Activated CD4-positive, CD25-positive, alpha-beta regulatory T cell treated with anti-CD3 and anti-CD28 coated beads, Interleukin-2, amount 50 U/mL, for 24 hours (primary cell): ENCODE data around the gene CISD1.

ENCODE experiments used
- ATAC-seq, 2 donors: fragments of 150-1000 bp; cut with Tn5 transposase; one replicate each; pipeline ENCODE4 v1.10.0; 2021; ENCODE audit warnings: mild to moderate bottlenecking in 1 of 2, moderate library complexity in 1 of 2

CISD1 gene

DNA sequence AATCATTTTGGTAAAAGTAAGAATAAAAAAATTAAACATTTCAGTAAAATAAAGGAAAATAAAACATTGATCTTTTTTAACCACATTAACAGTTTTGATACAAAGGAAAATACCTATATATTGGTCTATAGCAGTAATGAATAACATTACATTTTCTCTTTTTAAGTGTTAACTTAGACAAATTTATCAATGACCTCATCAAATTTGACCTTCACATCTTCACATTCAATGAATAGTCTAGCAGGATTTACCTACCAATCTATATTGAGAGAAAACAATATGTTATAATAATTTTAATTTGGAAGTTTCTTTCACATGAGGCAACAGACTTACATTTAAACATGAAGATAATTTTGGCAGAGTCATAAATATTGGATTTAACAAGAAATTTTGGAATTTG is 47.9 kb downstream of the CISD1 start:
- no peak for ATAC-seq

DNA sequence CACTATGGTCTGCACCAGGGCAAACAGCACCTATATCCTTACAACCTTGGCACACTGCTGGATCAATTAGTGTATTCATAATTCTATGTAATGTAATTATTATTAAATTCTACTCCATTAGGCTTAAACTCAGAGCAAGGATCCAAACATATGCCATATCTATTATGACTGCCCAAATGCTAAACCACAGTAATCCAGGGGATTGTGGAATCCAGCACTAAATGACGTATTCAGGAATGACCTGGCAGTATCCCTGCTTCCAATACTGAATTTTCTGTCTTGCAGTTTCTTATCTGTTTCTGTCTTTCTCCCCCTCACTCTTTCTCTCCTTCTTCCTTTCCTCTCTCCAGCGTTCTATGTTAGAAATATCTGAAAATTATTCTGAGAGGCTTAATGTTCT is 49.4 kb downstream of the CISD1 start:
- no peak for ATAC-seq

DNA sequence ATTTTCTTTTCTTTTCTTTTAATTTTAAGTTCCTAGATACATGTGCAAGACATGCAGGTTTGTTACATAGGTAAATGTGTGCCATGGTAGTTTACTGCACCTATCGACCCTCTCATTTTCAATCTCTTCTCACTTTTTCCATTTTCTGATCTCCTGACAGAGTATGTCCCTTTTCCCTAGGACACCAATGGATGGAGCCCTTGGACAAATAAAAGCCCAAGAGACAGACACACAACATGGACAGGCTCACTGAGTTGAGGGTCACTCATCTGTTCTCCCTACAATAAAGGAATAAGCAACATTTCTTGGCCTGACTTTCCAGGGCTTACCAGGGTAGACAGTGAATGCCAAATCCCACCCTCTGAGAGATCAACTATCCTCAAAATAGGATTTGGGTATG is 50.6 kb downstream of the CISD1 start:
- no peak for ATAC-seq

DNA sequence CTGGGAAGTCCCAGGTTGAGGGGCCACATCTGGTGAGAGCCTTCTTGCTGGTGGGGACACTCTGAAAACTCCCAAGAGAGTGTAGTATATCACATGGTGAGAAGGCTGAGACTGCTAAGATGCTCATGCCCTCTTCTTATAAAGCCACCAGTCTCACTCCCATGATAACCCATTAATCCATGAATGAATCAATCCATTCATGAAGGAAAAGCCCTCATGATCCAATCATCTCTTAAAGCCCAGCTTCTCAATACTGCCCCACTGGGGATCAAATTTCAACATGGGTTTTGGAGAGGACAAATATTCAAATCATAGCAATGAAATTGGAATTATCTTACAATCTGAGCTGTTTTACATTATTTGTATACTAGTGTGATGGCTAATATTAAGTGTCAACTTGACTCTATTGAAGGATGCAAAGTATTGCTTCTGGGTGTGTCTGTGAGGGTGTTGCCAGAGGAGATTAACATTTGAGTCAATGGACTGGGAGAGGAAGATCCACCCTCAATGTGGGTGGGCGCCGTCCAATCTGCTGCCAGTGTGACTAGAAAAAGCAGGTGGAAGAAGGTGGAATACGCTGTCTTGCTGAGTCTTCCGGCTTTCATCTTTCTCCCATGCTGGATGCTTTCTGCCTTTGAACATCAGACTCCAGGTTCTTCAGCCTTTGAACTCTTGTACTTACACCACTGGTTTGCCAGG is 51.5 kb downstream of the CISD1 start:
- ATAC-seq, result no peak

DNA sequence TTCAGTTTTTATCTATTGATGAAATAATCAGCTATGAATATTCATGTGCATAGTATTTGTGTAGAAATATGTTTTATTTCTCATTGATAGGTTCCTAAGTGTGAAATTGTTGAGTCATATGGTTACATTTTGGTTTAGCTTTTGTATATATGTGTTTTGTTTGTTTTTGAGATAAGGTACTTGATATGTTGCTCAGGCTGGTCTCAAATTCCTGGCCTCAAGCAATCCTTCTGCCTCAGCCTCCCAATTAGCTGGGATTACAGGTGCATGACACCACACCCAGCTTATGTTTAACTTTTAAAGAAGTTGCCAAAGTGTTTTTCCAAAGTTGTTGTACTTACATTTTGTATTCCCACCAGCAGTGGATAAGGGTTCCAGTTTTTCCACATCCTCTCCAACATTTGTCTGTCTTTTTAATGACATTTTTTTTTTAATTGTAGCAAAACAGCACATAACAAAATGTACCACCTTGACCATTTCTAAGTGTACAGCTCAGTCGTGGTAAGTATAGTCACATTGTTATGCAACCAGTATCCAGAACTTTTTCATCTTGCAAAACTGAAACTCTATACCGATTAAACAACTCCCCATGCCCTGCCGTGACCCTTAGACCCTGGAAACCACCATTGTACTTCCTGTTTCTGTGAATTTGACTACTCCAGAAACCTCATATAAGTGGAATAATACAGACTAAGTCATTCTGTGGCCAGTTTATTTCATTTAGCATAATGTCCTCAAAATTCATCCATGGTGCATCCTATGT is 53.3 kb downstream of the CISD1 start:
- ATAC-seq, result peak; percentile 20 to 38

DNA sequence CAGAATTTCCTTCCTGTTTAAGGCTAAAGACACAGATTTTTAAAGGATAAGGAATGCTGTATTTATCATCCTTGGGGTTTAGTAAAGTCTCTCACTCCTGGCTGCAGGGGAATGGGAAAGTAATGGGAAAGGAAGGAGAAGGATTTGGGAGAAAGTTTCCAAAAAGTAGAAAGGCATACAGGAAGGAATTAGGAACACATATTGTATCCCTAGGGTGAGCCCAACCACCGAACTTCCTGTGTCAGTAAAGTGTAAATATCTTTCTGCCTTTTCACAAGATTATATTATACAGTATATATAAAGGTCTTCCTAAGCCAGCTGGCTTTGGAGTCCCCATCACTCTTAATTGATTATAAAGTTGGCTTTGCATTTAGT is 53.9 kb downstream of the CISD1 start:
- no peak for ATAC-seq

DNA sequence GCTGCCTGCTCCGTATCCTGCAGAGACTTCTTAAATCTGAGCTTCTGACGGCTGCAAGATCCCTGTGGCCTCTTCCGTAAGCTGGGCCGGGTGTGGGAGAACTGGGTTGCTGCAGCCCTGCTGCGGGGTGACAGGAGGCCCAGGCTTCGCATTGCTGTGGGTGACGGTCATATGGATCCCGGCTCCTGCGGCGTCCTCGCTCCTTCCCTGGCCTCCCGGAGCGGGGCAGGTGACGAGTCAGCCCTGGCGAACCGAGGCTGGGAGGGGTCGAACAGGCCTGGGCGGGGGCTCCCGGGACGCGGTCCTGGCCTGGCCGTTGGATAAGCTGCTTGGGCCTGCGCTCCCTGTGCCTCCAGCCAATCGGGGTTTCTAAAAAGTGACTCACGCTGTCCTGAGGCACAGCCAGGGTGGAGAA is 58.0 kb downstream of the CISD1 start:
- no peak for ATAC-seq

DNA sequence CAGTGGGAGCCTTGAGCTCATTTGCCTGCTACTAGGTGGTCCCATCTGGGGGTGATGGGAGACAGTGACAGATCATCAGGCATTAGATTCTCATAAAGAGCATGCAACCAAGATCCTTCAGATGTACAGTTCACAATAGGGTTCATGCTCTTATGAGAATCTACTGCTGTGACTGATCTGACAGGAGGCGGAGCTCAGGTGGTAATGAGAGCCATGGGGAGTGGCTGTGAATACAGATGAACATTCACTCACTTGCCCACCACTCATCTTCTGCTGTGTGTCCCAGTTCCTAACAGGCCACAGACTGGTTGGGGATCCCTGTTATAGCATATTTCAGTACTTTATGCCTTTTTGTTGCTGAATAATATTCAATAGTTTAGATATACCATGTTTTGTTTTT is 59.3 kb downstream of the CISD1 start:
- ATAC-seq, result no peak

DNA sequence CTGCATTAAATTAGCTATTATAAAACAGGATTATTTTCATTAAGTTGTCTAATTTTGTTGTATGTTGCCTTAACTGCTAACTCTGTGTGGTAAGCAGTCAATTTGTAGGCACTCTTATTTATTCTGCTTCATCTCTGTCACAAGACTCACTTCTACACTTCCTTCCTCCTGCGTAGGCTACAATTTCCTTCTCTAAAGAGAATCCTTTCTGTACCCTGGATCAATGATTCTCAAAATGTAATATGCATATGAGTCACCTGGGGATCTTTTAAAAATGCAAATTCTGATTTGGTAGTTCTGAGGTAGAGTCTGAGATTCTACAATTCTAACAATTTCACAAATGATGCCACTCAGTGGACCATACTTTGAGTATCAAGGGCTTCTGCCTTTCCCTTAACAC is 61.5 kb downstream of the CISD1 start:
- ATAC-seq, result no peak

DNA sequence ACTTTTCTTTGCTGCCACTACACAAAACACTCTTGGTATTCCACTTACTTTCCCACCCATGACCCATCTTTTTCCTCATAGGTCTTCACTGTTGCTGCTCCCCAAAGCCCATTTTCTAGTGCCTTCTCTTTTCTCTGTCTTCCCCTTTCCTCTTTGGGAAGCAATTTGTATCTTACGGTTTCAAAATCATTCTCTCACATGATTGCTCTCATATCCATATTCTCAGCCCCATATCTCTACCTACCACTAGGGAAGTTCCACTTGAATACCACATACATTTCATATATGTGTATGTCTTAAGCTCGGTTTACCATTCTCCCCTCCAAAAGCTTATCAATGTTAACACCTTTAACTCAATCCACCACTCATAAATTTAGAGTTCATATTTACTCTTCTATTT is 62.7 kb downstream of the CISD1 start:
- no peak for ATAC-seq

DNA sequence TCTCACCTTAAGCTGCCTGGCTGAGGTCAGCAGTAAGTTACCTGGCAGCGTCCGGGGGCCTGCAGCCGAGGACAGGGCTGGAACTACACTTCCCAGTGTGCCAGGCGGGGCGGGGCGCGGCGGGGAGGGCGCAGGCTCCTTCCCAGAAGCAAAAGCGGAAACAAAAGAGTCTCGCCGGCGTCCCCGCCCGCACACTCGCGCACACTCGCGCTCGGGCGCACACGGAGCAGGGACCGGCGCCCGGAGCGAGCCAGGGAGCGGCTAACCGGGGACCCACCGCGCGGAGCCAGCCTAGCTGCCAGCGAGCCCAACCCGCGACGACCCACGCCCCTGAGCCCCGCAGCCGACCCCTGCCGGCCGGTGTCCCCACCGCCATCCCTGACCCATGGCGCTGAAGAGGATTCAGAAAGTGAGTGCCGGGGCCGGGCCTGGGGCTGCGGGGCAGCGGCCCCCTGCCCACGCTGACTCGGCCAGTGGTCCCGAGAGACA is 65.9 kb downstream of the CISD1 start, which contains the start of gene UBE2D1:
Gene UBE2D1, plus strand, starts transcription at position 190 of the 489 bp plus-strand sequence. Its CDS starts 196 bp downstream, at position 386.
- ATAC-seq, result peak; percentile 97 to 98

DNA sequence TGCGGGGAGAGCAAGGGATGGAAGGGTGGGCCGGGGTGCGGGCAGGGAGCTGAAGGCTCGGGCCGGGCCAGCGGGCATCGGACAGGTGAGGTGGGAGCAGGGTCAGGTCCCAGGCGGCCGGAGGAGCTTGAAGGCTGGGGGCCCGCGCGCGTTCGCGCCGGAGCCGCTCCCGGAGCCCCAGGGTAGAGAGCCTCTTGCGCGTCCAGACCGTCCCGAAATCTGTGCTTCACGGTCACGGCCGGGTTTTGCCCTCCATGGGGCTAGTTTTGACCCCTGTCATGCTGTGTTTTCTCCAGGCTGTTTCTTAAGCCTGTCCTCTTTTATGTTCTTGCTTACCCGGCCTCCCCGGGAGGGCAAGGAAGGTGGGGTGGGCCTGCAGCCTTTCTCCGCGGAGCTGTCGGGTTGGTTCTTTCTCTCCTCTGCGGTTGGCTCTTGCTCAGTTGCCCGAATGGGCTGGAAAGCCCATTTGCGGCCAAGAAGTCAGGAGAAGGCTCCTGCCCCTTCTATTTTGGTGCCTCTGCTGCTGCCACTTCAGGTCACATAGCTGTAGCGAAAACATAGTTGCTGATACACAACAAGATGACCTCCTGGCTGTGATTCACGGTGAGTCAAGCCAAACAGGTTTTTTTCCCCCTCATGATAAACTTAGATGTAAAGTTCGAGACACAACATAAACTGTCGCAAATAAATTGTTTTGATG is 66.5 kb downstream of the CISD1 start:
- ATAC-seq, result peak; percentile 18 to 23

DNA sequence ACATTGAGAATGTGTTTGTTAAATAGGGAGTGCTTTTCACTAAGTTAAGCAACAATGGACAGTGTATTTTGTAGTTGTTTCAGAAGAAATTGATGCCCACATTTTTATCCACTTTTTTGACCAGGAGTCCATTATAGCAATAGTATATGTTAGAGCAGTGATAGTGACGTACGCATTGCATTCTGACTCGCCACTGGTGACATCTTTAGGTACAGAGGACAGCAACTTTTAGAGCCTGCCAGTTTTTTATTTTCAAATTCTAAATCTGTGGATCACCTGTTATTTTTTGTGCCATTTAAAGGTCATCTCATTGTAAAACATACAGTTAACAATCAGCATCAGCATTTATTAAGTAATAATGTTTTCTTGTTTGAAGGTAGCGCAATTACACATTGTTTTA is 67.3 kb downstream of the CISD1 start:
- ATAC-seq, result no peak
